ENCODE results near the gene TET1. TPM values are rescaled to one million over a fixed set of nuclear protein-coding genes. Genes with fewer than 3 reads are reported as not detected.
"Not testable (repeated sequence)": the region's sequence is repeated elsewhere in the genome, so short reads cannot be mapped to it uniquely, and the experiment has no call there.

TET1 gene
- 1 to 10 TPM in 1 of 2 donors, under 1 TPM in 1; 0.82 to 1.6 TPM for total RNA-seq

DNA sequence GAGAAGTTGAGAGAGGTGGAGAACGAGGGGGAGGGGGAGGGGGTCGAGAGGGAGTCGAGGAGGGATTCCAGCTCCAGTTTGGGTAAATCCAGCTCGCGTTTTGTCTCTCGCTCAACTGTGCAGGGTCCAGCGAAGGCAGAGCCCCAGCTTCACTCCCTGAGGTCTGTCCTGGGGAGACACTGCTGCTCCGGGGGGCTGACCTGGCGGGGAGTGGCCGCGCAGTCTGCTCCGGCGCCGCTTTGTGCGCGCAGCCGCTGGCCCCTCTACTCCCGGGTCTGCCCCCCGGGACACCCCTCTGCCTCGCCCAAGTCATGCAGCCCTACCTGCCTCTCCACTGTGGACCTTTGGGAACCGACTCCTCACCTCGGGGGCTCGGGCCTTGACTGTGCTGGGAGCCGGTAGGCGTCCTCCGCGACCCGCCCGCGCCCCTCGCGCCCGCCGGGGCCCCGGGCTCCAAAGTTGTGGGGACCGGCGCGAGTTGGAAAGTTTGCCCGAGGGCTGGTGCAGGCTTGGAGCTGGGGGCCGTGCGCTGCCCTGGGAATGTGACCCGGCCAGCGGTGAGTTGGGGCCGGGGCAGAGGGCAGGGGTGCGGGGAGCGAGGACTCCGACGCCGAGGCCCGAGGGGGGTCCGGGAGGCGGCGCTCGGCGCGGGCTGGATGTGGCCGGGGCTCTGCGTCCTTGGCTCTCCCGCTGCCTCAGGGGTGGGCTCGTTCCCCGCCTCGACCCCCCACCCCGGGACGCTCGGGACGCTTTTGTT is at the start of gene TET1:
Gene TET1 (plus strand): TSS at position 152 of the 757 bp plus-strand sequence. CDS start 12,002 bp downstream, outside the sequence.
- Mint-ChIP-seq H3K9me3 (no peaks in the 10 kb centered on the region), H3K27ac (no peak within 1 kb of the TSS), H3K36me3 (peaks cover 0 to 11% of the 10 kb centered on the region in 2 donors)
- ATAC-seq (peak; percentile 29 to 58), DNase-seq (ENCODE audit: low spot score in 2 of 2) (peak in 1 of 2 donors; percentile 19)

DNA sequence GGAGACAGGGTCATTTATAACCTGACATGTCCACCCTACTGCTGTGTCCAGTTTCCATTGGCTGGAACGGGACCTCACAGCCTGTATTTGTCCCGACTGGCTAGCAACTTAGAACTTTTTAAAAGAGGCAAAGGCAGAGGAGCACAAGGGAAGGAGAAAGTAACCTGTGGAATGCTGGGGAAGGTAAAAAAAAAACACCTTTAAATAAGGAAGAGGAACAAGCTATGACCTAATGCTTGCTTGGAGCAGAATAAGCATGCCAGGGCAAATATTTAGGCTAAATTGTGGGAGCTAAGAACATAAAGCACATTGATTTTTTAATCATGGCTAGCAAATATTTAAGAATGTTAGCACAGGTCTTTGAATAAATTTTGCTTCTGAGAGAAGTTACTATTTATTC is 43.9 kb upstream of the TET1 start:
- H3K9me3 Mint-ChIP-seq; H3K36me3 Mint-ChIP-seq; ATAC-seq; DNase-seq (ENCODE audit: low spot score in 2 of 2); H3K27ac Mint-ChIP-seq: not testable (repeated sequence)

DNA sequence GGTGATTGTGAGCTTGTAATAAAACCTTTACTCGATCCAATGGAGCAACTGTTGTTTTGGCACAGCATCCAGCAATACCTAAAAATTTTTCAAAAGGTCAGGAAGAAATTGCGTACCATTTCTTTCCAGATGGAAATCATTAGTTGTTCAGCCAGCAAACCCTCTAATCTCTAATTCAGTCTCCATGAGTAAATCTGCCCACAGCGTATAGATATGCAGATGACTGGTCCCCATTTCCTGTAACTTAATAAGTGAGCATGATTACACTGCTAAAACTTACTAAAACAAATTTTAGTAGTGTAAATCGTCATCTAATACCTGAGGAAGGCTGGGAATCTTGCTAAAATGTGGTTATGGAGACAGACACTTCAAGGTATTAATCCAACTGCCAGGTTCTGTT is 43.4 kb upstream of the TET1 start:
- DNase-seq (ENCODE audit: low spot score in 2 of 2), result no peak
- Mint-ChIP-seq H3K36me3 (no peaks in the 10 kb centered on the region), H3K27ac (no peak overlapping the region), H3K9me3 (no peaks in the 10 kb centered on the region)
- ATAC-seq, result no peak

DNA sequence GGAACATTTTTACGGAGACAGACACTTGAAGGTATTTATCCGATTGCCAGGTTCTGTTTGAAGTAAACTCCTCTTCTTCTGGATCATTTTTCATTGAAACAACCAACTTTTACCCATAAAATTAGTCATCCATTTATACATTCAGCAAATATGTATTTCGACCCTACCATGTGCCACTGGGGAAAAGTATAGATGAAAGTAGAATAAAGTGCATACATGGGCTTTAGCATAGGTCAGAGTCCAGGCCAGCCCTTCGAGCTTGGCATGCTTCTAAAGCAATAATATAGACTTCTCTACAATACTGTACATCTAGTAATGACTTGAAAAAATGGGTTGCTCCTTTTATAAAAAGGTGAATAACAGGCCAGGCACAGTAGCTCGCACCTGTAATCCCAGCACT is 42.9 kb upstream of the TET1 start:
- no peaks in the 10 kb centered on the region for H3K9me3 Mint-ChIP-seq
- no peak overlapping the region for H3K27ac Mint-ChIP-seq
- DNase-seq (ENCODE audit: low spot score in 2 of 2) (no peak), ATAC-seq (no peak)
- no peaks in the 10 kb centered on the region for H3K36me3 Mint-ChIP-seq

DNA sequence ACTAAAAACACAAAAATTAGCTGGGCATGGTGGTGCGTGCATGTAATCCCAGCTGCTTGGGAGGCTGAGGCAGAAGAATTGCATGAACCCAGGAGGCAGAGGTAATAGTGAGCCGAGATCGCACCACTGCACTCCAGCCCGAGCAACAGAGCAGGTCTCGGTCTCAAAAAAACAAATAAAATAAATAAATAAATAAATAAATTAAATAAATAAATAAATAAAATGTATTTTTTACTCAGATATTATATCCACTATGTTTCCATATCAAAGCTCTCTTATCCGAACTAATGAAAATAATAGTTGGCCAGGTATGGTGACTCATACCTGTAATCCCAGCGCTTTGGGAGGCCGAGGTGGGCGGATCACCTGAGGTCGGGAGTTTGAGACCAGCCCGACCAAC is 41.5 kb upstream of the TET1 start:
- not testable (repeated sequence) for H3K9me3 Mint-ChIP-seq; H3K27ac Mint-ChIP-seq; ATAC-seq; DNase-seq (ENCODE audit: low spot score in 2 of 2); H3K36me3 Mint-ChIP-seq

DNA sequence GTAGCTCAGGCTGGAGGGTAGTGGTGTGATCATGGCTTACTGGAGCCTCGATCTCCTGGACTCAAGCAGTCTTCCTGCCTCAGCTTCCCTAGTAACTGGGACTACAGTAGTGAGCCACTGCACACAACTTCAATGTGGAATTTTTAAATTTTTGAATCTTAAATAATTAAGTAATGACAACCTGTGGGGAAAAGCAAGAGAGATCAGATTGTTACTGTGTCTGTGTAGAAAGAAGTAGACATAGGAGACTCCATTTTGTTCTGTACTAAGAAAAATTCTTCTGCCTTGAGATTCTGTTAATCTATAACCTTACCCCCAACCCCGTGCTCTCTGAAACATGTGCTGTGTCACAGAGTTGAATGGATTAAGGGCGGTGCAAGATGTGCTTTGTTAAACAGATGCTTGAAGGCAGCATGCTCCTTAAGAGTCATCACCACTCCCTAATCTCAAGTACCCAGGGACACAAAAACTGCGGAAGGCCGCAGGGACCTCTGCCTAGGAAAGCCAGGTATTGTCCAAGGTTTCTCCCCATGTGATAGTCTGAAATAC is 34.6 kb upstream of the TET1 start:
- DNase-seq (ENCODE audit: low spot score in 2 of 2); H3K9me3 Mint-ChIP-seq; H3K27ac Mint-ChIP-seq; ATAC-seq; H3K36me3 Mint-ChIP-seq: not testable (repeated sequence)

DNA sequence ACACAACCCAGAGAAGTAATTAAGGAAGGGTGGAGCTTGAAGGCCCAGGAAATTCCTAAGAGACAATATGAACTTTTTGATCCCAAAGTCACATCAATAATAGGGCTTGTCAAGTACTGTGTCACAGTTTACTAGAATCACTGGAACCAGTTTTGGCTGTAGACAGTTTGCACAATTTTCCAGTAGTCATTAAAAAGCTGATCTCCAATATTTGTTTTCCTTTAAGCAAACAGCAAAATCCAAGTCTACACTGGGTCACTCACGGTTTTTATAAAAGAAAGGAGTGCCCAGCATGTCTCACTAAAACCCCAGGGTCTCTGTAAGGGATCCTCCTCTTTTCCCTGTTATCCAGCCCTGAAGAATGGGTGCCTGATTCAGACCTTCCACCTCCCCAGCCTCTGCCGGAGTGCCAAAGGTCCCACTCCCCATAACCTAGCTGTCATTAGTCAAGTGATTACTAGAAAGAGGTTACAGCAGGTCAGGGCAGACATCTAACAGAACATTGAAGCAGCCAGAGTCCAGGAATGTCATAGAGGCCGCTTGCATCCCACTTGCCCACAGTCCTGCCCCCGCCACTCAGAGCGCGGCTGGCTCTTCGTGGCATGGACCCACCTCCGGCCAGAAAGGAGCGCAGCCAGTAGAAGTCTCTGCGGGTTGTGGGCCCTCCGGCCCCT is 33.4 kb upstream of the TET1 start:
- no peak for DNase-seq (ENCODE audit: low spot score in 2 of 2)
- Mint-ChIP-seq H3K36me3 (no peaks in the 10 kb centered on the region), H3K27ac (peak overlapping the region; percentile 81 to 95), H3K9me3 (no peaks in the 10 kb centered on the region)
- no peak for ATAC-seq

DNA sequence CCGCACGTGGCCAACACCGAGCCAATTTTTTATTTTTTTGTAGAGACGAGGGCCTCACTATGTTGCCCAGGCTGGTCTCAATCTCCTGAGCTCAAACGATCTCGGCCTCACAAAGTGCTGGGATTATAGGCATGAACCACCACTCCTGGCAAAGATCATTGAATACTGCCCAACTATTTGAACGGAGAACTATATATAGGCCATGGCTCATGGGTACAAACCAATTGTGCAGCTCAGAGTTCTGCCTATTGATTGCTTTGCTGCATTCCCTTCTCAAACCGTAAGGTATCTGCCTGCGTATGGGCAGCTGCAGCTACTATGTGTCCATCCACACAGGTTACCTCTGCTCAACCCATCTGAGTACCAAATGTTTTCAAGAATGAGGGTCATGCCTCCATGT is 23.2 kb upstream of the TET1 start:
- no peak overlapping the region for H3K27ac Mint-ChIP-seq

DNA sequence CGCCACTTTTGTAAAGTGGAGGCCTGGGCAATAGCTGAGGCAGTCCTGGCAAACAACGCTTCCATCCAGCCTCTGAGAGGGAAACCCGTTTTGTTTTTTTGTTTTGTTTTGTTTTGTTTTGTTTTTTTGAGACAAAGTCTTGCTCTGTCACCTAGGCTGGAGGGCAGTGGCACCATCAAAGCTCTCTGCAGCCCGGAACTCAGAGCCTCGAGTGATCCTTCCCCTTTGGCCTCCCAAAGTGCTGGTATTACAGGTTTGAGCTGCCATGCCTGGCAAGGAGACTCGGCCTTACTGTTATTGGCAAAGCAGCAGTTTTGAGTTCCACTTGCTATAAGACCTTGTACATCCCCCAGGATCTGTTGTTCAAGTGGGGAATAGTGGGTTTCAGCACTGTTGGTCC is 22.3 kb upstream of the TET1 start:
- ATAC-seq (no peak), DNase-seq (ENCODE audit: low spot score in 2 of 2) (no peak)
- H3K27ac Mint-ChIP-seq, result no peak overlapping the region
- H3K9me3 Mint-ChIP-seq, result no peaks in the 10 kb centered on the region
- no peaks in the 10 kb centered on the region for H3K36me3 Mint-ChIP-seq

More for the DNA sequence above, 23.2 kb upstream of the TET1 start:
- no peak for ATAC-seq
- Mint-ChIP-seq H3K9me3 (no peaks in the 10 kb centered on the region), H3K36me3 (no peaks in the 10 kb centered on the region)
- DNase-seq (ENCODE audit: low spot score in 2 of 2), result no peak

DNA sequence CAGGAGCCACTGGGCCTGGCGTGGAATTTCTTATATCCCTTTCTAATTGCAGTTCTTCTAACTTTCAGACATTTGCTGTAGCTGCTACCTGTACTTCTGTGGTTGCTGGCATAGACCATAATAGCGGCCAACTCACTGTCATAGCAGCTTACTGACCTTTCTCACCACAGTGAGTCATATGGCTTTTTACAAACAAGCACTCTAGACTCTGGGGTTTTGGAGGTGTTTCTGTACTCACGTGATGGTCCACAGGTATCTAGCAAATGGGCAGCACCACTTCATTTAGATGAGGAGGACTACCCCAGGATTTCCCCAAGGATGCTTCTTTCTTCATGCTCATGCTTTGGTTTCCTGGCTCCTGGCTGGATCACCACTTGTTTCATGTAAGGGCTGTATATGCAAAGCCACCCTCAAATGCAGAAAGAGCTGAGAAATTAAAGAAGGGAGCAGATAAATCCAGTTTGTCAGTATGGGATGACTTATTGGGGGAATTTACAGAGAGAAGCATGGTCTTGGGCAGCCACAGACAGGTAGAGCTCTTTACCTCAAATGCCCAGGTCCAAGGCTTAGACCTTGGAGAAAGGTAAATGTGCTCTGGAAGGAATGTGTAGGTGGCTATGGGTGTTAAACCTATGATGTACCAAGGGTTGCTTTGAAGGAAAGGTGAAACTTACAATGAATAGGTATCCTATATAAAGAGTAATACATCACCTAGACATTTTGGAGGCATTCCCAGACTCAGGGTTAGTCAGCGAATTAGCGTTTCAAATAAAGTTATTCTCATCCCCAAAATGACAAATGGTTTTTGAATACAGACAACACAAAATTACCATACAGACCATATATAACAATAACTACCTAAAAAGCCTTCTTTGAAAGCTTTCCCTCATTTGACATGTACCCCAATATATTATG is 16.9 kb upstream of the TET1 start:
- no peak overlapping the region for H3K27ac Mint-ChIP-seq
- DNase-seq (ENCODE audit: low spot score in 2 of 2) (no peak), ATAC-seq (peak; percentile 40 to 81)
- no peaks in the 10 kb centered on the region for H3K9me3 Mint-ChIP-seq
- no peaks in the 10 kb centered on the region for H3K36me3 Mint-ChIP-seq

DNA sequence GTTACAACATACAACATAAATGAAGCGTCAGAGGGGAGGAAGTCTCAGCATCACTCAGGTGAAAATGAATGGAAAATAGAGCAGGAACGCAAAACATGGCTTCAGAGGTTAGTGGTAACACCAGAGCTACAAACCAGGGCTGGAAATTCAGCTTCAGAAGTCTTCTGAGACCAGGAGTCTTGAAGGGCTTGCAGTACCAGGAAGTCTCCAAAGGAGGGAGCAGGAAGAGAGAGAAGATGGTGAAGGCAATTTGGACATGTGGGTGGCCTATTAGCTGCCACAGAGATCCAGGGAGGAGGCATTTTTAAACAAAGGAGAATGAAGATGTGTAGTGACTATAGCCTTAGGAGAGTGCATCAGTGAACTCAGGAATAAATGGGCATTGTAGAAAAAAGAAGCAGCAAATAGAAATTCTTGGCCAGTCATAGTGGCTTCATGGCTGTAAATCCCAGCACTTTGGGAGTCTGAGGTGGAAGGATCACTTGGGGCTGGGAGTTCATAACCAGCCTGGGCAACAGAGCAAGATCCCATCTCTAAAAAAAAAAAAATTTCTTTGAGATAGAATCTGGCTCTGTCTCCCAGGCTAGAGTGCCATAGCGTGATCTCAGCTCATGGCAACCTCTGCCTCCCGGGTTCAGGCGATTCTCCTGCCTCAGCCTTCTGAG is 9.3 kb upstream of the TET1 start:
- H3K9me3 Mint-ChIP-seq, result no peaks in the 10 kb centered on the region
- ATAC-seq, result peak; percentile 79 to 83

DNA sequence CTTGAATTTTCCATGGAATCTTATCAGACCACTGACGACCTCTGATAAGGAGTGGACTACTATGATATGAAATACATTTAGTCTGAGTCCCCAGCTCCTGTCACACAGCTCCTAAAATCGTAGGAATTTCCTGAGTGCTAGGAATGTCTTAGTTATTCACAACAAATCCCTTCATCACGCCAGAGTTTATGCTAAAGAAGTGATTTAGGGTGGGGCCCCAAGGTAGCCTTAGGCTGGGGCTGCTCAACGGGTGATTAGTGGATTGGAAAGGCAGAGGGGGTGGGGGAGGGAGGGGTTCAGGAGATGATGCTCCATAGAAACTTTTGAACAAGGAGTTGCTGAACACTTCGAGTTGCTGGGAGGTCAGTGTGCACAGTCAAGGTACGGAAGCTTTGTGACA is 7.0 kb upstream of the TET1 start:
- DNase-seq (ENCODE audit: low spot score in 2 of 2) (no peak), ATAC-seq (no peak)
- Mint-ChIP-seq H3K36me3 (no peaks in the 10 kb centered on the region), H3K27ac (no peak overlapping the region), H3K9me3 (no peaks in the 10 kb centered on the region)

More for the DNA sequence above, 9.3 kb upstream of the TET1 start:
- peak in 1 of 2 donors; percentile 51 for DNase-seq (ENCODE audit: low spot score in 2 of 2)
- Mint-ChIP-seq H3K36me3 (no peaks in the 10 kb centered on the region), H3K27ac (peak overlapping the region in 1 of 2 donors; percentile 79)

DNA sequence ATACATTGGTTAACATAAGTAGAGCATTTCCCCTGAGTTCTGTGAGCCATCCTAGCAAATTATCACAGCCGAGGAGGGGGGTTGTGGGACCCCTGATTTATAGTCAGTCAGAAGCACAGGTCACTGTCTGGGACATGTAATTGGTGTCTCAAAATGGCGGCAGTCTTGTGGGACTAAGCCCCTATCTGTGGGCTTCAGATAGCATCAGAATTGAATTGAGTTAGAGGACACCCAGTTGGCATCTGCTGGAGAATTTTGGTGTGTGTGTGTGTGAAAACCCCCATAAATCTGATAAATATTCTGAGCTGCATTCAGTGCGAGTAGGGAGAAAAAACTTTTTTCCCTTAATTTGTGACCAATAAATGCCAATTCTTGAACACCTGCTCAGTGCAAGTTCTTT is 6.5 kb upstream of the TET1 start:
- no peak for DNase-seq (ENCODE audit: low spot score in 2 of 2)
- no peak overlapping the region for H3K27ac Mint-ChIP-seq
- no peaks in the 10 kb centered on the region for H3K9me3 Mint-ChIP-seq
- ATAC-seq, result no peak
- H3K36me3 Mint-ChIP-seq, result no peaks in the 10 kb centered on the region

DNA sequence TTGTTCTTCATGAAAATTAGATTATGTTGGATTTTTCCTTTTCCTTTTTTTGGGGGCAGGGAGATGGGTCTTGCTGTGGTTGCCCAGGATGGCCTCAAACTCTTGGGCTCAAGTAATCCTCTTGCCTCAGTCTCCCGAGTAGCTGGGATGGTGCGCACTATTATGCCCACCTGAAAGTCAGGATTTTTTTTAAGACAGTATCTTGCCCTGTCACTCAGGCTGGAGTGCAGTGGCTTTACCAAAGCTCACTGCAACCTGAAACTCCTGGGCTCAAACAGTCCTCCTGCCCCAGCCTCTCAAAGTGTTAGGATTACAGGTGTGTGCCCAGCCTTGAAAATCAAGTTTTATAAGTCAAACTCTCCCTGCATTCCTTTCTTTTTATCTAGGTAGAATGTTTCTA is 1.7 kb upstream of the TET1 start:
- Mint-ChIP-seq H3K36me3 (peaks cover 0 to 11% of the 10 kb centered on the region in 2 donors), H3K9me3 (no peaks in the 10 kb centered on the region), H3K27ac (no peak overlapping the region)
- DNase-seq (ENCODE audit: low spot score in 2 of 2) (no peak), ATAC-seq (no peak)

DNA sequence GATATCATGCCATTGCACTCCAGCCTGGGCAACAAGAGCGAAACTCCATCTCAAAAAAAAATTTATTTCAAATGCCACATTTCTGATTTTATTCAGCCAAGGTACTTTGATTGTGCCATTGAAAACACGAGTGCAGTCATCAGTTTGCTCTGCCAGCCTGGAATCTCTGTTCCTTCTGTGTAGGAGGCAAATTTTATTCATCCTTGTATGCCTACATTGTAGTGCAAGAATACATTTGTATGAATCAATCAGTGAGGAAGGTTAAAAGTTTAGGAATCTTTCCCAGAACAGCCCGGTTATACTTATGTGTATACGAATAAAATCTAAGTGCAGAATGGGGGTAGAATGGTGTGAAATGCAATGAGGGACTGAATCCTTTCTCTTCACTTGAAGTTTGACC is 886 bp upstream of the TET1 start:
- H3K27ac Mint-ChIP-seq, result no peak overlapping the region
- ATAC-seq (no peak), DNase-seq (ENCODE audit: low spot score in 2 of 2) (no peak)
- no peaks in the 10 kb centered on the region for H3K9me3 Mint-ChIP-seq
- peaks cover 0 to 11% of the 10 kb centered on the region in 2 donors for H3K36me3 Mint-ChIP-seq

DNA sequence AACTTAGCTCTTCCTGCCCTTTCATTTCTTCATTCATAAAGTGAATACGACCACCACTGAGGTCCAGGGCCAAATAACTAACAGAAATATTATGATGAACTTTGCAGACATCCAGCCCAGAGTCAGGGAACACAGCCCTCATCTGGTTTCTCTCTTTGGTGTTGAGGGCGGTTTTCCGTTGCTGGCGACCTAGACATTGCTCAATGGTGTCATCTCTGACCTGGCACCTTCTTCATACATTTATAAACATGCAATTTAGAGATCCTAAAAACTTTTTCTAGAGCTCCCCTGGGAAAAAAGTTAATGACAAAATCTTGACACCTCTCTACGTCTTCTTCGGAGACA is 324 bp upstream of the TET1 start:
- Mint-ChIP-seq H3K27ac (no peak overlapping the region), H3K9me3 (no peaks in the 10 kb centered on the region), H3K36me3 (peaks cover 0 to 11% of the 10 kb centered on the region in 2 donors)
- ATAC-seq (peak; percentile 31 to 50), DNase-seq (ENCODE audit: low spot score in 2 of 2) (no peak)
